GM19240 (cell line): Measurements from ENCODE around the gene MAPK7.

Experiments used
- DNase-seq: peaks from one replicate; pipeline ENCODE4 v3.0.0; 2011; ENCODE audit warnings: low spot score; ENCODE audit not compliant: insufficient read length

The MAPK7 gene

DNA sequence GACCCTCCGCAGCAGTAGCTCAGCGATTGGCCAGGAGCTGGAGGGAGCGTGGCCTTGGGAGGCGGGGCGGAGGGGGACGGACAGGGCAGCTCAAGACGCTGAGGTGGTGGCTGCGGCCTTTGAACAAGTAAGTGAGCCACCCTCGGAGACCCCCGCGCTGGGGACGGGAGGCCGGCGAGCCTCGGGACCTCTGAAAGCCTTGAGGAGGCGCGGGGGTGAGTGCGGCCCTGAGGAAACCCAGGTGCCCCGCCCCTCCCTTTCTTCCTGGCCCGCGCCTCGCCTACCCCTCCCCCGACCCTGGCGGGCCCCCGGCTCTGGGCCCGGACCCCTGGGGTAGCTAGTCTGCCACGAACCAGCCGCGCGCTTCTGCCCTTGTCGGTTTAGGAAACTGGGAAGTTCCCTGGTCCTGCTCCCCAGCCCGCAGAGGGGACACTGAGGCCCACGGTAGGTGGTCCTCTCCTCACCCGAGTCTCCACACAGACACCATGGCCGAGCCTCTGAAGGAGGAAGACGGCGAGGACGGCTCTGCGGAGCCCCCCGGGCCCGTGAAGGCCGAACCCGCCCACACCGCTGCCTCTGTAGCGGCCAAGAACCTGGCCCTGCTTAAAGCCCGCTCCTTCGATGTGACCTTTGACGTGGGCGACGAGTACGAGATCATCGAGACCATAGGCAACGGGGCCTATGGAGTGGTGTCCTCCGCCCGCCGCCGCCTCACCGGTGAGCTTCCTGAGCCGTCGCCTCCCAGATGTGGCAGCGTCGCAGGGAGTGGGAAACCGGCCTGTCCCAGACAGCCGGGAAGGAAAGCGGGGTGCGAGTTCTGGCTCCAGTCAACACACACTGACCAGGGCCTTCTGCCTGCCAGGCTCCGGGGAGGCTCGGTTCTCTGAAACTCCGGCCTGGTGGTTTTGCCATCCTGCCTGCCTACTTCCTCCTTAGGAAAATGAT is at the start of gene MAPK7:
MAPK7 (plus strand) TSS at position 83 of the 945 bp plus-strand sequence; CDS start at position 486, 403 bp downstream.
- DNase-seq, result no peak

GRCh38 chr17:19329136-19329535 is 49.2 kb upstream of the MAPK7 start:
- DNase-seq, result no peak

- no peak for DNase-seq
Measured at GRCh38 chr17:19329839-19330238, 48.5 kb upstream of the MAPK7 start.

DNA sequence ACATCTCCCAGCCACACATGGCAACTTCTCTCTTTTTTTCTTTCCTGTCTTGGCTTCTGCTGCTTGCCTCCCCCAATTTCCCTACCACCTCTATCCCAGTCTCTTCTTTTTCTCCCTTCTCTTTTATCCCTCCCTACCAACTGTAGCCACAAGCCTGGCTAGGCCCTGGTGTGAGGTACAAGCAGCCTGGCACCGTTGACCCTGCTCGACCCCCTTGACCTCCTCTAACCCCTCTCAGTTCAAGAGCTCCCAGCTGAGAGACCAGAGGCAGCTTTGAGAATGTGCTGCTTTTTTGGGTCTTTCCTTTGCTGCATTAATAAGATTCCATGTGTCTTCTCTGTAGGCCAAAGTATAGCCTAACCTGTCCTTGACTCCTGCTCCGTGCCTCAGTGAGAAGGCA is 48.0 kb upstream of the MAPK7 start:
- DNase-seq, result no peak

GRCh38 chr17:19331134-19331533 is 47.2 kb upstream of the MAPK7 start:
- DNase-seq, result no peak

DNA sequence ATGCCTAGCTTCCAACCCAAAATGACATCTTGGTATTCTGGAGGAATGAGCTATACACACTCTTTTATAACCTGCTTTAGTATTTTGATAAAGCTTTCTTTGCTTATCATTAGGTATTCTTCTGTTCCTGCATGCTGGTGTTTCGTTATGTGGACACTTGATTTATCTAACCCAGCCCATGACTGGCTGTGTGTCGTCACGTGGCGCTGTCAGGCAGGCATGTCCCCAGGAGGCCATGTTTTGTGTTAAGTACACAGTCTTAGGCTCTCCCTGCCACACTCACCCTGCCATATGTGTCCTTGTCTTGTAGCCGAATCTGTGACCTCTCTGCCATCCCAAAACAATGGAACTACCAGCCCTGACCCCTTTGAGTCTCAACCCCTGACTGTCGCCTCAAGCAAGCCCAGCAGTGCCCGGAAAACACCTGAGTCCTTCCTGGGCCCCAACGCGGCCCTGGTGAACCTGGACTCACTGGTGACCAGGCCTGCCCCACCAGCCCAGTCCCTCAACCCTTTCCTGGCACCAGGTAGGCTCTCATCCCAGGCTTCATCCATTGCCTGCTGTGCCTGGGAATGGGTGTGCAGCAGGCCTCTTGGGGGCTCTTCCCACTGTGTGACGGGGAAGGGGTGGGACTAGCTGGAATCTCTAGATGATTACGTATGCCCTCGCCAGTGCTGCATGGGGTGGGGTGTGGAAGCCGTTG is 46.6 kb upstream of the MAPK7 start:
- DNase-seq, result no peak

- DNase-seq, result no peak
Measured at GRCh38 chr17:19332371-19333131, 45.7 kb upstream of the MAPK7 start.

GRCh38 chr17:19333132-19333440 is 45.2 kb upstream of the MAPK7 start:
- DNase-seq, result no peak

GRCh38 chr17:19333736-19334290 is 44.5 kb upstream of the MAPK7 start:
- no peak for DNase-seq

- no peak for DNase-seq
Measured at GRCh38 chr17:19334331-19334730, 44.0 kb upstream of the MAPK7 start.

GRCh38 chr17:19335951-19336631 is 42.2 kb upstream of the MAPK7 start:
- no peak for DNase-seq

DNA sequence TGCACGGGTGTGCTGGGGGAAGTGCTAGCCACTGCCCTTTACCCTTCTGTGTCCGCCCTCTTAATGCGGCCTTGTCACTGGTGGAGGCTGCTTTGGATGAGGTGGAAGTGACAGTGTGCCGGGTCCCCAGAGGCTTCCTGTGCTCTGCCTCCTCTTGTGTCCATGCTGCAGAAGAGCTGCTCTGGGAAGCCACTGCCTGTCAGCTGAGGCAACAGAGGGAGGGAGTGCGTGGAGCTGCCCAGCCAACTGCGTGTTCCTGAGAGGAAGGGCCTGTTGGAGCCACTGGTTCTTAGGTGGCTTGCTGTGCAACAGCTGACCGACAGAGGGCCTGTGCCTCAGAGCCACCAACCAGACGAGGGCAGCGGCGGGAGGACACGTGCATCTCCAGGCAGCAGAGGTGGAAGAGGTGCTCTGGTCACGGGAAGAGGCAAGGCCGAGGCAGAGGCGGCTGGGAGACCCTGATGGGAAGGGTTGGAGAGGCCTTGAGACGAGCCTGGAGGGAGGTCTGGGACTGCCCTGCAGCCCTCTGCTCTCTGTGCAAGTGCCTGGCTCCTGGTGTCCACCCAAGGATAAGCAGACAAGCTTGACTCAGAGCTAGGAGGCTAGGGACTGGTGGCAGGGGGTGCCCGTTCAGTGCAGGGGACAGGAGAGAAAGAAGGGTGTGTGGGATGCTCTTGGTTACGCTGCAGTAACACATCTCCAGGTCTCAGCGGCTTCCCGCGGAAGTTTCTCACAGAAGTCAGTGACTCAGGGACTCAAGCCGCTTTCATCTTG is 41.2 kb upstream of the MAPK7 start:
- no peak for DNase-seq

- no peak for DNase-seq
Measured at GRCh38 chr17:19337712-19338023, 40.6 kb upstream of the MAPK7 start.

DNA sequence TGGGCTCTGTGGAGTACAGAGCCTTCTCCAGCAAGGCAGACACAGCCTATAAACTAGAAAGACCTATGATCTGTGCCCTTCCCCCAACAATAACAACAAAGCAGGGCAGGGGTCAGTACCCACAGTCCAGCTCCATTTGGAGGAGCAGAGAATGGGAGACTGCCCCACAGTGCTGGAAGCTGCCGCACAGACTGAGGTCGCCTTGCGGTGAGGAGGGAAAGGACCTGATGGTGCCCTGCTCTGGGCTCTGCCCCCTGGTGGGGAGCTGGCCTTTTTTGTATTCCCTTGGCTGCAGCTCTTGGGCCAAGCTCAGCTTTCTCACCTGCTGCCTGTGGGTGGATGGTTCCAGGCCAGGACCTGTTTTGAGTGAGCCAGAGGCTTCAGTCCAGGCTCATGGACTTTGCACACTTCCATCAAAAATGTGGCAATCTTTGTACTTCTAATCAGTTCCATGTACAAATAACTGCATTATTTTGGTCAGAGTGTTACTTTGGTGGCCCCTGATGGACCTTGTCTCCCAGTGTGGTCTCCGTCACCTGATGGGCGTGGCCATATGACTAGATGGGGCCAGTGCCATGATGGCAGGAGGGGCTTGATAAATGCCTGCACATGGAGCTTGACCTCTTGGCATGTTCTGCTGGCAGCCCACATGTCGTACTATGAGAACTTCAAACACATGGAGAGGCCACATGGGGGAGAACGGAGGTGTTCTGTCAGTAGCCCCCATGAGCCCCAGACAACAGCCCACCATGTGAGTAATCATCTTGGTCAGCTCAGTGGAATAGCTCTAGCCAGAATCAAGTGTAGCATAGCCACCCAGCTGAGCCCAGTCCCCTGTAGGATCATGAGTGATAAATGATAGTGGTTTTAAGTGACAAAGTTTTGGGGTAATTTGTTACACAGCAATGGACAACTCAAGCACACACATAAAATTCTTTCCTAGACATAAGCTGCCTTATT is 40.0 kb upstream of the MAPK7 start:
- peak; percentile 90 for DNase-seq

DNA sequence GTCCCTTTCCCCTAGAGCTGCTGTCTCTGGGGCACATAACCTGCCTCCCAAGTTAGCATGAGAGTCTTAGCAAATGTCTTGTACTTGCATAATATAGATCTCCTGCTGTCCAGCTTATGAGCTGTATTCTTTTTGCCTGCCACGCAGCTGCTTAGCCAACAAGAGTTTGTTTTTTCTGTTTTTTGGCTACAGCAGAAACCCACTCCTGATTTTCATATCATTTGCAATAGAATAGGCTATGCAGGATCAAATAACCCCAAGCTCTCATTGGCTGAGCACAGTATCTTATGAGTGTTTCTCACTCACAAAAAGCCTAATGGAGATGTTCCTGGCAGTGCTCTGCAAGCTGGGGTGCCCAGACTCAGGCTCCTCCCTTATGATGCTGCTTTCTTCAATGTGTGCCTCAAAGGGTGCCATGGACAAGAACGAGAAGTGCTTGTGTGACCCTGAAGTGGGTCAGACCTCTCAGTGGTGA is 38.9 kb upstream of the MAPK7 start:
- no peak for DNase-seq

DNA sequence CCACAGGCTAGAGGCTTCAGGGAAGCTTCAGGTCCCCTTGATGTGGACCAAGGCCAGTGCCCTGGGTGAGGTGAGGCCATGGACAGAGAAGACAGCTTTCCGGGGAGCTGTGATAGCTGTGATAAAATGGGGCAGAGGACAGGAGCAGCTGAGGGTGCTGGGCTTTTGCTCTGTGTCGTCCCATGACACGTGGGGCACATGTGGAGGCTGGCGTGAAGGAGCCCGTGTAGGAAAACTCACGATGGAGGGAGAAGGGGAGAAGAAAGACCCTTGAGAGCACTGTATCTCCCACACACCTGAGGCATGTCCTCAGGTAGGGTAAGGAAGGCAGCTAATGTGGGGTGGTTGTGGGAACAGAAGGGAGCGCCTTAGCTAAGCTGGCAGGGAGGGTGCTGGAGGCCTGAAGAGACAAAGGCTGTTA is 37.1 kb upstream of the MAPK7 start:
- DNase-seq, result no peak

GRCh38 chr17:19341641-19342610 is 36.4 kb upstream of the MAPK7 start:
- no peak for DNase-seq
